Dermis blood vessel endothelial cell (primary cell): Measurements from ENCODE around the gene WNK2. TPM values are rescaled to one million over a fixed set of nuclear protein-coding genes. Genes with fewer than 3 reads are reported as not detected.

ENCODE experiments used
- total RNA-seq: library from RNA; depleted of rRNA; stranded (reverse); fragments of >200 nt; gene quantifications from 2 replicates; pipeline ENCODE4 v1.2.3, GENCODE V29; 2014

Gene WNK2
- total RNA-seq, 1 donor from 2014 or later = not detected

Other genes starting within 250 kb of the WNK2 start
- 0.17 TPM in 1 of 2 replicates, not detected in the other for gene FGD3, start 236.6 kb upstream of the WNK2 start, total RNA-seq
- not detected in 2 replicates for gene SUSD3, start 125.4 kb upstream of the WNK2 start, total RNA-seq
- 70.2 and 74.4 TPM in 2 replicates for gene CARD19, start 87.9 kb upstream of the WNK2 start, total RNA-seq
- 35.4 and 52.0 TPM in 2 replicates for gene NINJ1, start 49.9 kb upstream of the WNK2 start, total RNA-seq